Activated CD4-positive, CD25-positive, alpha-beta regulatory T cell treated with anti-CD3 and anti-CD28 coated beads, Interleukin-2, amount 50 U/mL, for 72 hours (primary cell): ENCODE measurements around the gene EFHB.
A peak's percentile ranks its signal among the peaks of the same experiment; 100 is the strongest.
"Not testable (repeated sequence)": the region's sequence is repeated elsewhere in the genome, so short reads cannot be mapped to it uniquely, and the experiment has no call there.

Source experiments
- DNase-seq: peaks from one replicate; pipeline ENCODE4 v3.0.0; 2021

EFHB gene, protein sequence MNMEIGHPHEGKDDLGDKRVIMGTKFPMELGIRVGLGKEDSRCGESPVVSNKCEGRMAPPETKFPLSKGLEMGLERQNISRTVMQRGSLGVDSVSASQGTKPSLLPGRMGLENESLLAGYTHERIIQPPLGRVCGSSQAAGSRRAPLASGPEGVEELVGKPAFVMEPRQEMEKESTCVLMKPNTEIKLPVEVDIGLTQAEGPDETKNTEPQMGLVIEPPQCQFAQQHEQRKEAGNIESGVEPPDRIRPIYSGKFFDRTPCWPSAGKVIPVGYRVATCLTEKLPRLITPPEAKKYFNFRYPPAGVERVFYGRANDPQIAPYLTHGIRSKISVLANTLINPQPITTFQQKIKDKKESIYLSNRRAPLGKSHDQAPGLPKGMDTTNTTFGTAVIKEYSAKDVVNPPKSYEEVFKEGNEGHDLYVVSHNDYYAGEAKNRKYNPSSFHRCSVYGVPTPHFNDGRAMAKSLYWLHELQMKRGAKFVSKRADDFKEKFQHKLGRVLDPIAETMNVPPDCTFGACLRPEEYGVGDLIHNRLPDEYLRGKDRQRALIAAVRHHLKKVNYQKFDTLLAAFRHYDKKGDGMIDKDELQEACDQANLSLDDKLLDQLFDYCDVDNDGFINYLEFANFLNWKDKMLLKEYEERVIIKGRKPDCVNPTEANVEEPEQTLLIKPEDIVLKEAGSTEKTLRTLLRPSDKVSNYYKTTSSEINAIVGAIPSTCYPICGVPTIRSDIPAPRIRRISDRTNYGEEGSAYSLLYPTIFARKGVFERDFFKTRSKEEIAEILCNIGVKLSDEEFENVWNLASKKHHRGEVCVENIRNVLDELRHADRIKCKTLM

DNA sequence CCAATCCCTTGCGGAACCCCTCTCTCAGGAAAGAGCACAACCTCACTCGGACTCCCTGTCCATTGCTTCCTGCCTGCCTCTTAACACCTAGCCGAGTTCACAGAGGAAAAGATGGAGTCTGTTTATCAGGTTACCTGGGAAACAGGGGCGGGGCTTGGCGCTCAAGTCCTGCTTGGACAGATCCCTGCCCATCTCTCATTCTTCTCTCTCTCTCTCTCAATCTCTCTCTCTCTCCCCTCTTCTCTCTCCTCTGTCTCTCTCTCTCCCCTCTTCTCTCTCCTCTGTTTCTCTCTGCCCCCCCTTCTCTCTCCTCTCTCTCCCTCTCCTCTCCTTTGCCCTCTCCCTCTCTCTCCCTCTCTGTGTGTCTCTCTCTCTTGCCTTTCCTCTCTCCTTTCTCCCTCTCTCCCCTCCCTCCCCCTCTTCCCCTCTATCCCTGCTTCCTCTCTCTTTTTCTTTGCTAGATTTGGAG, at the start of gene EFHB:
EFHB (minus strand) TSS at position 120 of the 469 bp plus-strand sequence. CDS start 199 bp downstream, outside the sequence.
- no peak for DNase-seq

- DNase-seq = no peak
Observed at GRCh38 chr3:19972054-19972453, 38.0 kb upstream of the EFHB start.

GRCh38 chr3:19970327-19970726, 36.3 kb upstream of the EFHB start:
- no peak for DNase-seq

DNA sequence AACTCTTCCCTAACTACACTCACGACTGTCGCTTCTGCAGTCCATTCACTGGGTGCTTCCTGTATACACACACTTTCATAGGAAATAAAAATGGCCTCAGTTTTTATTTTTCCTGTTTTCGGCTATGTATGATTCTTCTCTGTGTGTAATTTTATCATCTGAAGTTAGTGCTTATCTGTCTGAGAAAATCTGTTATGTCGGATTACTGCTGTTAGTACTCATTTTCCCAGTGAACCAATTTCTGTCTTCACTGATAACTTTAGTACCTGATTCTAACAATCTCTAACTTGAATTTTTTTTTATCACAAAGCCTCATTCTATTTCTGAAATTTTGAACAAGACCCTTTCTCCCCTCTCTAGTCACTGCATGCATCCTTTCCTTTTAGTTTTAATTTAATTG, 33.8 kb upstream of the EFHB start:
- no peak for DNase-seq

- no peak for DNase-seq
Observed at GRCh38 chr3:19967208-19967607, 33.2 kb upstream of the EFHB start.

GRCh38 chr3:19961960-19962359, 27.9 kb upstream of the EFHB start:
- no peak for DNase-seq

GRCh38 chr3:19960696-19961095, 26.7 kb upstream of the EFHB start:
- DNase-seq = no peak

GRCh38 chr3:19959505-19959904, 25.5 kb upstream of the EFHB start:
- no peak for DNase-seq

- not testable (repeated sequence) for DNase-seq
Observed at GRCh38 chr3:19957354-19957753, 23.3 kb upstream of the EFHB start.

DNA sequence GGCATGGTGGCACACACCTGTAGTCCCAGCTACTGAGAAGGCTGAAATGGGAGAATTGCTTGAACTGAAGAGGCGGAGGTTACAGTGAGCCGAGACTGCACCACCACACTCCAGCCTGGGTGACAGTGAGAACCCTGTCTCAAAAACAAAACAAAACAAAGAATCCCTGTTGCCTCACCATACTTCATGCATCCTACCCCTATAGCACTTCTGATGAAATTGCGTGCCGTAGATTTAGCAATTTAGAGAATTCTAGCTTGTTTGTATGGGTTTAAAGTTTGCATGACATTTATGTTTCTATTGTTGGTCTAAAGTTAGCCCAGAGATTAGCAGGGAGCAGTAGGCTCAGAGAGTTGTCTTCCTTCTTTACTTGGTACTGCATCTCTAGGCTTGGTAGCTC, 20.7 kb upstream of the EFHB start:
- no peak for DNase-seq

GRCh38 chr3:19950316-19950715, 16.3 kb upstream of the EFHB start:
- no peak for DNase-seq

- DNase-seq = no peak
Observed at GRCh38 chr3:19948226-19948591, 14.2 kb upstream of the EFHB start.

GRCh38 chr3:19947549-19948225, 13.7 kb upstream of the EFHB start:
- DNase-seq = peak; percentile 60

DNA sequence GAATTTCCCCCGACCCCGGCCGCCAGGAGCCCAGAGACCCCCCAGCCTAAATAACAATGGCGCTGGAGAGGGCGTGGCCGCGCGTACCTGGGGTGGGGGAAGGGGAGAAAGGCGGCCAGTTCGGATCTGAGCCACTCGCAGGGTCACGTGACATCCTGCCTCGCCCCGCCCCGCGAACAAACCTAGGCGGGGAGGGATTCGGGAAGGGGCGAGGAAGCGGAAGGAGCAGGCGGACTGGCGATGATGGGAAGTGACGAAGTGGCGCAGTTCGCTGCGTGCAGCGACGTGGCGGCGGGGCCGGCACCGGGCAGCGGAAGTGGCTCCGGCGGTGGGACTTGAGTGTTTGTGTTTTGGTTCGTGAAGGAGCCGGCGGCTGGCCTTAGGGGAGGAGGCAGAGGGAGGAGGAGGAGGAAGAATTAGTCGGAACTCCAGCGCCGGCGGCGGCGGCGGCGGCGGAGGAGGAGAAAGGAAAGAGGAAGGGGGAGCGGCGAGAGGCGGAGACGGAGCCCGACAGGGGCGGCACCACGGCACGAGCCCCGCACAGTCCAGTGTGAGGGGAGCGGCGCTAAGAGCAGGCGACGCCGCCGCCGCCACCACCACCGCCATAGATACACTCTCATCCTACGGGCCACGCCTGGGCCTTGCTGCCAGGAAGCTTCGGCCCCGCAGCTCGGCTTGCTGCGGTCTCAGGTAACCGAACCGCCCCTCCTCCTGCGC, 13.0 kb upstream of the EFHB start, which contains the start of gene RAB5A:
RAB5A (plus strand) TSS at position 266 of the 717 bp plus-strand sequence. CDS start 3,802 bp downstream, outside the sequence.
- peak; percentile 97 for DNase-seq

- DNase-seq = no peak
Observed at GRCh38 chr3:19945969-19946831, 12.2 kb upstream of the EFHB start.

- no peak for DNase-seq
Observed at GRCh38 chr3:19945534-19945933, 11.5 kb upstream of the EFHB start.

- DNase-seq = no peak
Observed at GRCh38 chr3:19940643-19941042, 6.6 kb upstream of the EFHB start.

DNA sequence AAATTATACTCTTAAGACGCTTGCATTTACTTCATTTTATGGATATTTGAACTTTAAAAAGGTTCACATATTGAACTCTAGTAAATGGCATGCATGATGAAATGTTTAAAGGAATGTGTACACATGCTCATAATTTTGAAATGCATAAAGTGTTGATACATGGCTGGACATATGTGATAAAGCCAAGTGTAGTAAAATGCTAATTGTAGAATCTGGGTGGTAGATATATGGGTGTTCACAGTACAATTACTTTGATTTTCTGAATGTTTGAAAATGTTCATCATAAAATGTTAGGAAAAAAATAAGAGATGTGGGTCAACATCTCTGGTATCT, 4.2 kb upstream of the EFHB start:
- DNase-seq = no peak

DNA sequence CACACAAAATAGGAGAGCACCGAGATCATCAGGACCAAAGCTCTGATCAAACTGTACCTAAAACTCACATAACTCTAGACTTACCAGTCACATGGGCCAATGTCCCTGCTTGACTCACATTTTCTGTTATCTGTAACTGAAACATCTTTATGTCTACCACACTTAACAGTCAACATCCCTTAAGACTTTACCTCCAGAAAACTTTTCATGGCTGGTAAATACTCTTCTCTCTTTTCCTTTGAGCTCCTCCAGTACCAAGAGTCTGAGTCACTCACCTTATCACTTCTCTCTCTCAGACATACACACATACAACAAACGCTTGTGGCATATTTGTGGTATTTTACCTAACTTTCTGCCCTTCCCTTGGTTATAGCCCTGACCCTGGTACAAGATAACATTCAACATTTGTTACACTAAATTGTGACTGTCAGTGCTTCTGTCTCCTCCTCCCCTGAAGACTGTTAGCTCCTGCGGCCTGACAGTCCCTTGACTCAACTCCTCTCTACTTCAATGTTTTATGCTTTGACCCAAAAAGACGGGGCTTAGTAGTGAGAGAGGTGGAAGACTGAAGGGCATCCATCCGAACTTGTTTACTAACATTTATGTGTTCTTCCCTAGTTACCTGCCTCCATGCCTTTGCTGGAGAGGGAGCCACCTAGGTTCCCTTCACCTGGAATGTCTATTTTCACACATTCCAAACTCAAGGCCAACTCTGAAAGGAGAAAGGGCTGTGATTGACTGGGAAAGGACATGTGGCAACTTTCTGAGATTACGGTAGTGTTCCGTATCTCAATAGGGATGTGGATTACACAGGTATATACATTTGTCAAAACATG, 3.7 kb upstream of the EFHB start:
- no peak for DNase-seq

DNA sequence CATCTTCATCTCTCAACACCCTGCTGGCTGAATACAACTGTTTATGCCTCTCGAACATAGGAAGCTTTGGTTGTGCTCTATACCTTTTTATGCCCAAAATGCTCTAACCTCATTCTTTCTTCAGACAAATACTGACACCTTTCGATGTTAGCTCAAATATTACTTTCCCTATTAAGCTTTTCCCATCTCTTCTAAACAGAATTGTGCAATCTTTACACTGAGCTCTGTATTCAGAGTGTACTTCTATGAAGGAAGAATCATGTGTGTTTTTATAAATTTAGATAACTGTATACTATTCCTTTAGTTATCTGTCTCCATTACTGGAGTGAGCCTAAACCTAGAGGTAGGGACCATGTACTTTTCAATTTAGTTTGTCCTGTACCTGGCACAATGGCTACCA, 1.6 kb downstream of the EFHB start:
- DNase-seq = no peak

- DNase-seq = no peak
Observed at GRCh38 chr3:19931767-19932188, 2.2 kb downstream of the EFHB start.
